GM12891 (cell line): ENCODE measurements around the gene FCRLA.
A peak's percentile ranks its signal among the peaks of the same experiment; 100 is the strongest.

Experiments used
- DNase-seq: peaks from one replicate; pipeline ENCODE4 v3.0.0; 2011; ENCODE audit warnings: low spot score; ENCODE audit not compliant: insufficient read length
- FAIRE-seq: peaks from 2 replicates; lab custom pipeline; 2011; peaks lifted over from hg19 to GRCh38; lab: Jason Lieb, UNC
- PAX5 ChIP-seq: IDR thresholded peaks from 2 replicates; pipeline ENCODE4 v1.6.1; 2011; ENCODE audit warnings: low read length, moderate library complexity, mild to moderate bottlenecking; ENCODE audit not compliant: insufficient read depth, severe bottlenecking
- POLR2A ChIP-seq: IDR thresholded peaks from 2 replicates; pipeline ENCODE4 v1.6.1; 2011; ENCODE audit warnings: low read depth, low read length, control low read depth
- POLR2AphosphoS5 ChIP-seq: IDR thresholded peaks from 2 replicates; pipeline ENCODE4 v1.6.1; 2011; ENCODE audit warnings: low read depth, low read length, control low read depth
- POU2F2 ChIP-seq: IDR thresholded peaks from 2 replicates; pipeline ENCODE4 v1.6.1; 2011; ENCODE audit warnings: low read depth, mild to moderate bottlenecking, control low read depth, low read length, moderate library complexity
- SPI1 ChIP-seq: IDR thresholded peaks from 2 replicates; pipeline ENCODE4 v1.6.1; 2011; ENCODE audit warnings: low read depth, low read length, control low read depth
- TAF1 ChIP-seq: IDR thresholded peaks from 2 replicates; pipeline ENCODE4 v1.6.1; 2011; ENCODE audit warnings: low read depth, low read length, control low read depth

Gene FCRLA

GRCh38 chr1:161763522-161764098 is 56.6 kb downstream of the FCRLA start:
- FAIRE-seq (peak; percentile 92), DNase-seq (no peak)
- no peak for TF ChIP-seq POLR2AphosphoS5
- no peak for TF ChIP-seq TAF1
- no peak for TF ChIP-seq SPI1
- no peak for TF ChIP-seq POLR2A
- no peak for TF ChIP-seq PAX5
- TF ChIP-seq POU2F2: no peak
